GM18519 (cell line): ENCODE measurements around the gene ARSB.
"Not testable (repeated sequence)": the region's sequence is repeated elsewhere in the genome, so short reads cannot be mapped to it uniquely, and the experiment has no call there.

ENCODE experiments used
- ATAC-seq: cut with Tn5 transposase; IDR thresholded peaks from one replicate; pipeline ENCODE4 v1.9.1; 2021; ENCODE audit warnings: mild to moderate bottlenecking, moderate library complexity; ENCODE audit not compliant: unreplicated experiment, low FRiP score

The ARSB gene

GRCh38 chr5:78958672-78959445 is 26.3 kb downstream of the ARSB start:
- ATAC-seq: no peak

GRCh38 chr5:78956901-78957300 is 28.2 kb downstream of the ARSB start:
- ATAC-seq: no peak

GRCh38 chr5:78953092-78953800 is 31.9 kb downstream of the ARSB start:
- no peak for ATAC-seq

GRCh38 chr5:78930721-78931120 is 54.4 kb downstream of the ARSB start:
- no peak for ATAC-seq

DNA sequence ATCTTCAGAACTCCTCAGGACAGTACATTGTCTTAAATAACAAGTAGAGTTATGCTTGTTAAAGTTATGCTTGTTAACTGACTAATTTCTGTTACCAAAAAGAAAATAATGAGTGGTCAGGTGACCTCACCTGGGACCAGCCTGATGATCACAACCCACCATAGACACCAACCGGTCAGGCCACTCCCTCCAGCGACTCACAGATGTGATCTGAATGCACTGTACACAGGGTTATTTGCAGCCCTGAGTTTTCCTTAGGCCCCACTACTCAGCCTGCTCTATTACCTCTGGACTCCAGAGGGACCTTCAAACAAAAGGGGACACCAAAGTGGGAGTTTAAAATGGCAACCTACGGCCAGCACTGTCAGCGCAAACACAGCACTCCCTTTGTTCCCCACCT is 55.3 kb downstream of the ARSB start:
- ATAC-seq: no peak

- no peak for ATAC-seq
Observed at GRCh38 chr5:78927657-78928282, 57.3 kb downstream of the ARSB start.

GRCh38 chr5:78926252-78926651 is 58.9 kb downstream of the ARSB start:
- ATAC-seq: no peak

DNA sequence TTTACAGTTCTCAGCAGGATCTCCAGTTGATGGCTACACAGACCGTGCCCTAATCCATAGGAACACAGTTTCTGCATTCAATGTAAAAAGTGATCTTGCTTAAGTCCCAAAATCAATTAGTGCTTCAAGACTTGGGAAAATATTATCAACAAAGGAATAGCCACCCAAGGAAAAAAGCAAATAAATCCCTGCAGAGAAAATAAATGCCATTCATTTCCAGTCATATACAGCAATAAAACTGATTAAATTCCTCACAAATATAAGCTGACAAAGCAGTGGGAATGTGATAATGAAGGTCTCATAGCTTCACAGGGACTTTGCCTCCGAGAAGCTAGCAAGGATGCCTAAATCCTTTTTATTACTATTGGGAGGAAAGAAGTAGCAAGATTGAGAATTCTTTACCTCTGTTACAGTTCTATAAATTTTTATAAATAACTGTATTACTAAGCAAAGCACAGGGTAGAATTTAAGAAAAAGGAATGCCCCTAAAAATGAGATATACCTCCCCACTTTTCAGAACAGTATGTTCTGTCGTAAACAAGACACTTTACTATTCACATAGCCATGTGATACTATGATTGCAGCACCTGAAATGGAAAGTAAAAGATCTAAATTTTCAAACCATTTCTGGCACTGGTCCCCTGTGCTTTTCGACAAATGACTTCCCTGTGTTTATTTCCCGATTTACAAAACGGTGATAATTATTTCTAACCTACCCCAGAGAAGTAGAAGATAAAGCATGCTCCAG is 59.8 kb downstream of the ARSB start:
- no peak for ATAC-seq

DNA sequence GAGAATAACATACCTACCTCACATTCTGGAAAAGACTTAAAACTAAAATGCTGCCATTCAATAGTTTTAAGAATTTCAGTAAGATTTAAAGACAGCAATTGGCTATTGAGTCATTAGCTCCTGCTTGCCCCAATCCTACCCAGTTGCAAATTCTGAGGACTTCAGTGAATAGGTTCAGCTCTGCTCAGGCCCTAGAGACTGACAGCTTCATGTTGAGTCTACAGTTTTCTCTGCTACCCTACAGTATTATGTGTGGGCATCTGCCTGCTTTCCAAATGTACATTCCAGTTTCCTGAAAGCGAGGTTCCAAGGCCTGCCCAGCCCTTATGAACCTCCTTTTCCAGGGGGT is 61.5 kb downstream of the ARSB start:
- no peak for ATAC-seq

GRCh38 chr5:78922879-78923621 is 62.1 kb downstream of the ARSB start:
- ATAC-seq: no peak

DNA sequence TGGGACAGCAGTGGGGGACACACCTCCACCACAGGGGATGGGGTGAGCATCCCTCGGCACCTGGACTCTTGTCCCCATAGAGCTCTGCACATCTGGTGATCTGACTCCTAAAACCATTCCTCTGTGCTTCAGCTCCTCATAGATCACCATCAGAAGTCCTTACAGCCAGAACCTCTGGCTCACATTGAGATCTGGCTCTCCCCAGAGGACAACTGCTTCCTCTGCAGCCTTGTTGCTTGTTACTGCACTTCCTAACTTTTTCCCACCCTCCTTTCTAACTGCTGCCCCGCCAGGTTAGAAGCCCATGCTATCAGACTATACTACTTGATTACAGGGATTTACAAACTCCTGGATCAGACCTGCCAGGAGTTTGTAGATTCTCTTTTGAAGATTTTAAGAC is 64.5 kb downstream of the ARSB start:
- ATAC-seq: no peak

GRCh38 chr5:78919796-78920195 is 65.3 kb downstream of the ARSB start:
- no peak for ATAC-seq

DNA sequence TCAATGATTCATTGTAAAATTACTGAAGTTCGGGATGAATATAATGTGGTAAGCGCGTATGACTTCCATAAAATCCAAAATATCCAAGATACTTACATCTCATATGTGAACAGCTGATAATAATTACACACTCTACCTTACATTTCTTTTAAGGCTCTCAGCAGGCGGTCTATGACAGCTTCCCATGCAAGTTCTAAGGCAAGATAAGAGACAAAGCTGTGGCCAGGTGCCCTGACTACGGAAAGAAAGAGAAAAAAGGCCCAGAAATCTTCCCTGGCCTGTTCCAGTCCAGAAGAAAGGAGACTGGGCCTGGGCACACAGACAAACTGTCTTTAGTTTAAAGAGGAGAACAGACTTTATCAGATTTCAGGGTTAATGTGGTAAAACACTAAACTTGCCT is 69.1 kb downstream of the ARSB start:
- no peak for ATAC-seq

DNA sequence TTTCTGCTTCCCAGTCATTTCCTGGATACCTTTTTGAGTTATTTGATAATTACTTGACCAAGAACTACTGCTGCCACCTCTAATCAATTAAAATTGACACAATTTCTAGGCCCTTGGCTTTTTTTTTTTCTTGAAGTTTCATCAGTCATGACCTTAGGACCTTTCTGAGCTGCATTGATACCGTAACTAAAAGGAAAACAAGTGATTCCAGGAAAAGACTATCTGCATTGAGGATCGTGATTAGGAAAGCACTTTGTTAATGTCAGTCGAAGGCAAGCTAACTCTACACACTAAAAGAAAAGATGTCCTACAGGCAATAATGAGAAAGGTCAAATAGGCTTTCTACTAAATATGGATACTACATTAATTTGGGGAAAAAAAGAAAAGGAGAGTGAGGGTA is 69.9 kb downstream of the ARSB start:
- ATAC-seq: no peak

GRCh38 chr5:78912811-78913210 is 72.3 kb downstream of the ARSB start:
- no peak for ATAC-seq

DNA sequence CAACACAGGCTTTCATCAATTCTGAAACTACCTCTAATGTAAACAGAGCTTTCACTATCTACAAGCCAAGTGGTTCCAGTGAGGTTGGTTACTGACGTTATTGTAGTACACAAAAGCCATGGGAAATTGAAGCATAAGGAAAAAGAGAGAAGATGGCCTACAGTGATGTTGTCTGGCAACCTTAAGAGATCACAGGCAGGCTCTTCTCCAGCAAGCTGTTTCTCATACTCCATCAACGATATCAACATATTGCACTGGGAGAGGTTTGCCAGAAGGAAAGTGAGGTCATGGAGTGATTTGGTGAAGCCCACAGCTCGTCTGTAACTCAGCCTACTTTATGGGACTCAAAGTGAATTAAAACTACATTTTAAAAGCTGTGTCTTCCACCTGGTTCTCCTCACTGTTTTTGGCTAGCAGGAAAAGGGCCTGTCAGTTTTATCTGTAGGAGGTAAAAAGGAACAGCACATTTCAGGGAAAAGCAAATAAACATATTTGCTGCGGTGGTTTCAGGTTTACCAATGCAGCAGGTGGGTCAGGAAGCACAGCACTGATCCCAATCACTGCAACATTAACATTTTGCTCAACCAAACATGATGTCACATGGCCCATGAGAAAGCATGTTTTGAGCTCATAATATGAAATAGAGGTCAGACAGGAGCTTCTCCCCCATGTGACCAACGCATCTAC is 72.9 kb downstream of the ARSB start:
- ATAC-seq: no peak

DNA sequence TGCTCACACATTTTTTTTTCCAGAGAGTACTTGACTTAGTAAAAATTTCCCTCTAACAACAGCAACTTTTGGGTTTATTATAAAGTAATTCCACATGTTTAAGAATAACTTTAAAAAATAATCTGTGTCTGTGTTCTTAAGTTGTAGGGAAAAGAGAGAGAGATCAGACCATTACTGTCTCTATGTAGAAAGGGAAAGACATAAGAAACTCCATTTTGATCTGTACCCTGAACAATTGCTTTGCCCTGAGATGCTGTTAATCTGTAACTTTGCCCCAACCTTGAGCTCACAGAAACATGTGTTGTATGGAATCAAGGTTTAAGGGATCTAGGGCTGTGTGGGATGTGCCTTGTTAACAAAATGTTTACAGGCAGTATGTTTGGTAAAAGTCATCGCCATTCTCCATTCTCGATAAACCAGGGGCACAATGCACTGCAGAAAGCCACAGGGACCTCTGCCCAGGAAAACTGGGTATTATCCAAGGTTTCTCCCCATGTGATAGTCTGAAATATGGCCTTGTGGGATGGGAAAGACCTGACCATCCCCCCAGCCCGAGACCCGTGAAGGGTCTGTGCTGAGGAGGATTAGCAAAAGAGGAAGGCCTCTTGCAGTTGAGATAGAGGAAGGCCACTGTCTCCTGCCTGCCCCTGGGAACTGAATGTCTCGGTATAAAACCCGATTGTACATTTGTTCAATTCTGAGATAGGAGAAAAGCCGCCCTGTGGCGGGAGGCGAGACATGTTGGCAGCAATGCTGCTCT is 75.7 kb downstream of the ARSB start:
- ATAC-seq: not testable (repeated sequence)

GRCh38 chr5:78908173-78909061 is 76.7 kb downstream of the ARSB start:
- no peak for ATAC-seq
